C4-2B (cell line): ENCODE results near the gene BTBD16.

Experiments used
- H3K27ac ChIP-seq: fragments of 450-650 bp; 2 replicates; pipeline ENCODE4 v1.5.1; 2017
- ZFX ChIP-seq: fragments of 450-650 bp; IDR thresholded peaks from 2 replicates; pipeline ENCODE4 v1.6.1; 2017
- TF ChIP-seq, protein P1 (sequence below): fragments of 450-650 bp; conservative IDR thresholded peaks from 2 replicates; pipeline ENCODE4 v1.5.1; 2017; ENCODE audit warnings: mild to moderate bottlenecking

BTBD16 gene

DNA sequence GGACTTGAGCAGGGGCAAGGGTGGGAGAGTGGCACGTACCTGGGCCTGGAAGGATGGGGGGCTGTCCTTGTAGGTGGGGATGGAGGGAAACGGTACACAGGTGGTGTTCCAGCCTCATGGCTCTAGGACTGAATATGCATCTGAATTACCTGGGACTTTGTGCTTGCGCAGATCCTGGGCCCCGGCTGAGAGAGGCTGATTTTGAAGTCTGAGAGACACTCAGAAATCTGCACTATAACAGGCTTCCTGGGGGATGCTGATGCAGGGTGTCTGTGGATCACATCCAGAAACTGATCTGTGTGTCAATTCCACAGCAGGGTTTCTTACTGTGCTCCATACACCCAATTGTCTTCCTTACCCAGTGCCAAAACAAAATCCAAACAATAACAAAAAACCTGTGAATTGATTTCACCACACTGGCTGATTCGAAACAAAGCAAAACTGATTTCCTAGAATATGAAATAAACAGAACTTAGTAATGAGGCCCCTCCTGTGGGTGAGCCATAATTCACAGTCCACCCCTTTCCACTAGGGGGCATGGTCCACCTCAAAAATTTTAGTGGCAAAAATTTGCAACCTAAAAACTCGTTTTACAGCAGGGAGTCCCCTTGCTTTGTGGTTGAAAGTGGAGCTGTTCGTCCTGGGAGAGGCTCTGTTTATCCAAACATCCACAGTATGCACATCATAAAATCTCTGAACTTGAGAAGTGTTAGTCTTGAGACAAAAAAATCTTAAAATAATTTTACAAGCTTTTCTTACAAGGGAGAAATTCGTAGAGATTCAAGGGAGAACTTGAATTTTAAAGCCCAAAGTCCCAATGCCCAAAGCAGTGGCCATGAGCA lies 71.4 kb downstream of the BTBD16 start:
- no peak for TF ChIP-seq ZFX
- TF ChIP-seq, protein P1, sequence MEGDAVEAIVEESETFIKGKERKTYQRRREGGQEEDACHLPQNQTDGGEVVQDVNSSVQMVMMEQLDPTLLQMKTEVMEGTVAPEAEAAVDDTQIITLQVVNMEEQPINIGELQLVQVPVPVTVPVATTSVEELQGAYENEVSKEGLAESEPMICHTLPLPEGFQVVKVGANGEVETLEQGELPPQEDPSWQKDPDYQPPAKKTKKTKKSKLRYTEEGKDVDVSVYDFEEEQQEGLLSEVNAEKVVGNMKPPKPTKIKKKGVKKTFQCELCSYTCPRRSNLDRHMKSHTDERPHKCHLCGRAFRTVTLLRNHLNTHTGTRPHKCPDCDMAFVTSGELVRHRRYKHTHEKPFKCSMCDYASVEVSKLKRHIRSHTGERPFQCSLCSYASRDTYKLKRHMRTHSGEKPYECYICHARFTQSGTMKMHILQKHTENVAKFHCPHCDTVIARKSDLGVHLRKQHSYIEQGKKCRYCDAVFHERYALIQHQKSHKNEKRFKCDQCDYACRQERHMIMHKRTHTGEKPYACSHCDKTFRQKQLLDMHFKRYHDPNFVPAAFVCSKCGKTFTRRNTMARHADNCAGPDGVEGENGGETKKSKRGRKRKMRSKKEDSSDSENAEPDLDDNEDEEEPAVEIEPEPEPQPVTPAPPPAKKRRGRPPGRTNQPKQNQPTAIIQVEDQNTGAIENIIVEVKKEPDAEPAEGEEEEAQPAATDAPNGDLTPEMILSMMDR: peak; percentile 84
- H3K27ac ChIP-seq: no peak overlapping the region

DNA sequence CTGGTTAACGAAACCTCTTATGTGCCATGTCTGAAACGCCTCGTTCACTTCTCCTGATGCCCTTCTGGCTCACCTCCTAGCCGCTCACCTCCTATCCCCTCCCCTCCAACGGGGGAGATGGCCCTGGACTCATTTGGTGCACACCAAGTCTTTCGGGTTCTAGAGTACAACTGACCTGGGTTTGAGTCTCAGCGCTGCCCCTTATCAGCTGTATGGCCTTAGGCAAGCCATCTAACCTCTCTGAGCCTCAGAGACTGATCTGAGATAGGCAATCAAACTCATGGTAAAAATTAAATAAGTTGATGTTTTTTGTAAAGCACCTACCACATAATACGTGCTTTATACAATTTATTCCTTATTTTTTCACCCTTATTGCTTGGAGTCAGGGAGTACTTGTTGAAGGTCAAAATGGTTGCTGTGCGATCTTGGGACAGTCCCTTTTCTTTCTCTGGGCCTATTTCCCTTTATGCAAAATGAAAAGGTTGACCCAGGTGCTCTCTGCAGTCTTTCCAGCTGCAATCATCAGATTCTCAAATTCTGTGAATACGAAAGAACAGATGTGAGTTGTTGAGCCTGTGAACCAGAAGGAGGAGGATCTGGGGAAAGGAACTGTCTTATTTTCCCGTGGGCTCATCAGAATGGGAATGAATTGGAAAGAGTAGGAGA lies 72.2 kb downstream of the BTBD16 start:
- TF ChIP-seq, protein P1: no peak
- no peak for TF ChIP-seq ZFX

DNA sequence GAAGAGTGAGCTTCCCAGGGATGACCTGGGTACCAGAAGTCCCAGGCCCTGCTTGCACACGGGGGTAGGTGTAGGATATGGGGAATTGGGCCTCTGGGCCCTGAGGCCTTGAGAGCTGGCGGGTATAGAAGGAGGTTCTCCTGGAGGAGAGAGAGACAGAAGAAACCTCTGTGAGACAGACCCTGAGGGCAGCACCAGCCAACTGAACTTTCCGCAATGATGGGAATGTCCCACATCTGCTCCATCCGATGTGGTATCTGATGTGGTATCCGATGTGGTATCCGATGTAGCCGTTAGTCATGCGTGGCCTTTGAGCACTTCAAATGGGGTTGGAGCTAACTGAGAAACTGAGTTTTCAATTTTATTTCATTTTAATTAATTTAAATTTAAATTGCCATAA lies 72.8 kb downstream of the BTBD16 start:
- H3K27ac ChIP-seq: no peak overlapping the region
- TF ChIP-seq, protein P1: no peak
- TF ChIP-seq ZFX: no peak

More for the DNA sequence above, 72.2 kb downstream of the BTBD16 start:
- no peak overlapping the region for H3K27ac ChIP-seq

DNA sequence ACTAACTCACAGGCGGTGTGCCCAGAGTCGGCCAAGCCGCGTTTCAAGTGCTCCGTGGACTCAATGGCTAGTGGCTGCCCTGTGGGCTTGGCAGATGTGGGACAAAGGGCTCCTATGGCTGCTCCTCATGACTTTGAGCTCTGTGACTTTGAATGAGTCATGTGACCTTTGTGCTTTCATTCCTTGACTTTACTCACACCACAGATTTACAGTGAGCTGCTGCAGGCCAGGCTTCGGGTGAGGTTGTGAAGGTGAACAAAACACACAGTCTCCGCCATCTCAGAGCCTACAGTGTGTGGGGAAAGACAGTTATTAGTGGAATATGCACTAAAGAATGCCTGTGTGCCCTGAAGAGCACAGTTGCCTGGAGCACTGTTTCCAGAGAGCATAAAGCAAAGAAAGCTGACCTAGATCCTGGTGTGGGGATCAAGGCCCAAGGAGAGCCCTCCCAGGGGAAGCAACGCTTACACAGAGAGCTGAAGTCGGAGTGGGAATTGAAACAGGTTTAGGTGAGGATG lies 73.7 kb downstream of the BTBD16 start:
- no peak overlapping the region for H3K27ac ChIP-seq
- TF ChIP-seq ZFX: no peak
- TF ChIP-seq, protein P1: no peak

DNA sequence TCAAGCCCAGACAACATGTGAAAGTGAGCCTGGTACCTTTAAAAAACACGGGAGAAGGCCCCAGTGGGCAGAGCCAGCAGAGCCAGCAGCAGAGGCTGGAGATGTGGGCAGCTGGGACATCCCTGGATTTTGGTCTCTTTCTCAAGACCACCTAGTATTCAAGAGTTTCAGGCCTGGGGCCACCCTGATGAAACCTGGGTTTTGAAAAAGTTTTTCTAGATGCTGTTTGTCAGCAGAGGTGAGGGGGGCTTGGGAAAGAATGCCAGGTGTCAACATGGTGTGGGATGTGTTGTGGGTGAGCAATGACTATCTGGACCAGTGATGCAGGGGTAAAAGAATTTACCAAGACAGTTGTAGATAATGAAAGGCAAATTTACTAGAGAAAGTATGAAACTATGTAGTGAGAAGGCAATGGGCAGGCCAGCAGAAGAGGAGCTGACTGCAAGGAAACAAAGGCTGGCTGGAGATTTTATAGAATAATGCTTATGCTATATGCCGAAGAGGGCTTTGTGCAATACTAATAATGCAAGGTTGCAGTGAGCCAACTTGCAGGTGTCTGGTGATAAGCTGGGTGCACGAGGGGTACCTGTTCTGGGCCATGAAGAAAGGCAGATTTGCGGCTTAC lies 75.3 kb downstream of the BTBD16 start:
- TF ChIP-seq ZFX: no peak
- TF ChIP-seq, protein P1: no peak
- H3K27ac ChIP-seq: no peak overlapping the region

DNA sequence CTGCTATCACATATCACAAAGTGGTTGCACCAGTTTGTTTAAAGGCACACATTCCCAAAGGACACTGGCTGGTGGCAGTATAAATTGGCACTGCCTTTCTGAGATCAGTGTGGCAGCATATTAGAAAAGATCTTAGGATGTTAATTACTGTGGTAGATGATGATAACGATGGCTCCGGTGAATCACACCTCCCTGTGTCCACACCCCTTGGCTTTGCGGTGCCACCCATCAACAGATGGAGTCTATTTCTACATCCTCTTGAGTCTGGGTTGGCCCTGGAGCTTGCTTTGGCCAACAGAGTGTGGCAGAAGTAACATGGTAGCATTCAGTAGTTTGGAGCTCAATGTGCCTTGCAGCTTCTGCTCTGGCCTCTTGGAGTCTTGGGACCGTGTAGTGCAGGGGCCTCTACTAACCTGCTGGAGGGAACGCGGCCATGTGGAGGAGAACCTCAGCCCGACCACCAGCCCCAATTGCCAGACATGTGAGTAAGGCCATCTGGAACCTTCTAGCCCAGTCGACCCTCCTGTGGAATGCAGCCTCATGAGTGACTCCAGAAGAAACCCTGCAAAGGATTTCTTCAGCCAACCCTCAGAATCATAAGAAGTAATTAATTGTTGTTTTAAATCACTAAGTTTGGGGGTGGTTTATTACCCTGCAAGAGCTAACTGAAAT lies 76.2 kb downstream of the BTBD16 start:
- no peak overlapping the region for H3K27ac ChIP-seq
- TF ChIP-seq, protein P1: no peak
- TF ChIP-seq ZFX: no peak
